Thoracic aorta (tissue), 2 donors: ENCODE measurements around the gene CRYZL1. TPM values are rescaled to one million over a fixed set of nuclear protein-coding genes. Genes with fewer than 3 reads are reported as not detected.

Experiments used
- ATAC-seq: fragments of 150-250 bp; one replicate; pipeline ENCODE4 v1.8.0; 2017; ENCODE audit warnings: low read depth; ENCODE audit not compliant: insufficient number of reproducible peaks, low FRiP score
- DNase-seq: peaks from one replicate; pipeline ENCODE4 v3.0.0-alpha.2; 2020; ENCODE audit warnings: low spot score
- H3K27ac ChIP-seq, 2 donors: fragments of 200-600 bp; sonication (generic); 1 replicate in 1 of 2; 2 replicates in 1 of 2; pipeline ENCODE4 v1.5.1; 2016; ENCODE audit warnings: mild to moderate bottlenecking in 2 of 2, moderate library complexity in 2 of 2
- H3K27me3 ChIP-seq: fragments of 200-600 bp; sonication (generic); replicated peaks from 2 replicates; pipeline ENCODE4 v1.6.0; 2016; ENCODE audit warnings: mild to moderate bottlenecking; ENCODE audit not compliant: insufficient read depth
- H3K36me3 ChIP-seq: fragments of 200-600 bp; sonication (generic); one replicate; pipeline ENCODE4 v1.5.1; 2016
- H3K4me1 ChIP-seq, 2 donors: fragments of 200-600 bp; sonication (generic); 1 replicate in 1 of 2; 2 replicates in 1 of 2; pipeline versions ENCODE4 v1.5.1 to v1.6.0; 2016; ENCODE audit warnings: low read depth in 2 of 2, mild to moderate bottlenecking in 1 of 2; ENCODE audit not compliant: control insufficient read depth in 1 of 2
- H3K4me3 ChIP-seq: fragments of 200-600 bp; sonication (generic); 2 replicates; pipeline ENCODE4 v1.5.1; 2016; ENCODE audit warnings: mild to moderate bottlenecking
- H3K9me3 ChIP-seq: fragments of 200-600 bp; sonication (generic); 2 replicates; pipeline ENCODE4 v1.5.1; 2016
- CTCF ChIP-seq: fragments of 200-600 bp; sonication (generic); IDR thresholded peaks from one replicate; pipeline ENCODE4 v1.5.1; 2019; ENCODE audit warnings: antibody characterized with exemption
- total RNA-seq, 2 donors: library from RNA; depleted of rRNA; stranded (reverse); fragments of >200 nt; gene quantifications; one replicate each; pipeline versions ENCODE4 v1.1.0 to v1.2.3, GENCODE V29; 2016

CRYZL1 gene
- total RNA-seq, 2 donors from 2014 or later = 26.8 to 61.4 TPM

GRCh38 chr21:33551664-33552063 lies 89.9 kb downstream of the CRYZL1 start:
- Histone ChIP-seq H3K4me3 (no peak overlapping the region), H3K27me3 (no peaks in the 10 kb centered on the region), H3K4me1 (peaks cover 10 to 31% of the 10 kb centered on the region in 2 donors), H3K27ac (no peak overlapping the region), H3K36me3 (peaks cover 64% of the 10 kb centered on the region), H3K9me3 (no peaks in the 10 kb centered on the region)
- no peak for TF ChIP-seq CTCF
- ATAC-seq (no peak), DNase-seq (no peak)

- no peak overlapping the region for H3K4me3 ChIP-seq
- H3K4me1 ChIP-seq = peaks cover 7 to 31% of the 10 kb centered on the region in 2 donors
- TF ChIP-seq CTCF = no peak
- H3K9me3 ChIP-seq = no peaks in the 10 kb centered on the region
- DNase-seq (no peak), ATAC-seq (no peak)
- no peaks in the 10 kb centered on the region for H3K27me3 ChIP-seq
- no peak overlapping the region for H3K27ac ChIP-seq
- H3K36me3 ChIP-seq = peaks cover 61% of the 10 kb centered on the region
Measured at GRCh38 chr21:33550772-33551660, 90.5 kb downstream of the CRYZL1 start.

GRCh38 chr21:33549848-33550771 lies 91.4 kb downstream of the CRYZL1 start:
- Histone ChIP-seq H3K9me3 (no peaks in the 10 kb centered on the region), H3K4me1 (peaks cover 9 to 31% of the 10 kb centered on the region in 2 donors), H3K4me3 (no peak overlapping the region), H3K36me3 (peaks cover 59% of the 10 kb centered on the region), H3K27ac (no peak overlapping the region), H3K27me3 (no peaks in the 10 kb centered on the region)
- no peak for TF ChIP-seq CTCF
- ATAC-seq (no peak), DNase-seq (no peak)

- Histone ChIP-seq H3K4me1 (peaks cover 18 to 40% of the 10 kb centered on the region in 2 donors), H3K36me3 (peaks cover 22% of the 10 kb centered on the region), H3K9me3 (no peaks in the 10 kb centered on the region), H3K27ac (no peak overlapping the region), H3K27me3 (no peaks in the 10 kb centered on the region), H3K4me3 (no peak overlapping the region)
- no peak for ATAC-seq
- DNase-seq = no peak
- TF ChIP-seq CTCF = no peak
Measured at GRCh38 chr21:33546086-33546485, 95.5 kb downstream of the CRYZL1 start.
